Mesothelial cell of epicardium (in vitro differentiated cells): Measurements from ENCODE around the gene TBC1D5. TPM values are rescaled to one million over a fixed set of nuclear protein-coding genes. Genes with fewer than 3 reads are reported as not detected.

Experiments
- DNase-seq, 2 experiments: peaks; one replicate each; pipeline ENCODE4 v3.0.0; 2021; ENCODE audit warnings: low spot score in 2 of 2; ENCODE audit not compliant: unreplicated experiment in 2 of 2
- H3K27ac Mint-ChIP-seq: 2 replicates; pipeline ENCODE4 v1.8.0; 2021; ENCODE audit warnings: mixed read lengths
- H3K27me3 Mint-ChIP-seq: 2 replicates; pipeline ENCODE4 v1.8.0; 2021; ENCODE audit warnings: low read depth, mixed read lengths
- H3K36me3 Mint-ChIP-seq: 2 replicates; pipeline ENCODE4 v1.8.0; 2021; ENCODE audit warnings: mixed read lengths
- H3K4me1 Mint-ChIP-seq: 2 replicates; pipeline ENCODE4 v1.8.0; 2021; ENCODE audit warnings: mixed read lengths
- H3K4me3 Mint-ChIP-seq: 2 replicates; pipeline ENCODE4 v1.8.0; 2021; ENCODE audit warnings: mild to moderate bottlenecking, moderate library complexity, mixed read lengths
- H3K9me3 Mint-ChIP-seq: 2 replicates; pipeline ENCODE4 v1.8.0; 2021; ENCODE audit warnings: mixed read lengths
- total RNA-seq: library from RNA; stranded (reverse); gene quantifications from 3 replicates; pipeline ENCODE4 v1.2.1, GENCODE V29; 2021
- TF ChIP-seq, protein P1 (sequence below): fragments of 200-600 bp; sonication (generic); IDR thresholded peaks from one replicate; pipeline ENCODE4 v1.5.0; 2021; ENCODE audit warnings: antibody characterized with exemption; ENCODE audit not compliant: unreplicated experiment

Gene TBC1D5
- total RNA-seq, 1 donor from 2014 or later, result 75.3 TPM

GRCh38 chr3:17330660-17331059 is 411.8 kb downstream of the TBC1D5 start:
- Mint-ChIP-seq H3K9me3 (peaks cover 4% of the 10 kb centered on the region), H3K36me3 (no peaks in the 10 kb centered on the region), H3K4me3 (no peak overlapping the region), H3K27me3 (no peaks in the 10 kb centered on the region), H3K27ac (no peak overlapping the region), H3K4me1 (no peaks in the 10 kb centered on the region)
- TF ChIP-seq, protein P1, sequence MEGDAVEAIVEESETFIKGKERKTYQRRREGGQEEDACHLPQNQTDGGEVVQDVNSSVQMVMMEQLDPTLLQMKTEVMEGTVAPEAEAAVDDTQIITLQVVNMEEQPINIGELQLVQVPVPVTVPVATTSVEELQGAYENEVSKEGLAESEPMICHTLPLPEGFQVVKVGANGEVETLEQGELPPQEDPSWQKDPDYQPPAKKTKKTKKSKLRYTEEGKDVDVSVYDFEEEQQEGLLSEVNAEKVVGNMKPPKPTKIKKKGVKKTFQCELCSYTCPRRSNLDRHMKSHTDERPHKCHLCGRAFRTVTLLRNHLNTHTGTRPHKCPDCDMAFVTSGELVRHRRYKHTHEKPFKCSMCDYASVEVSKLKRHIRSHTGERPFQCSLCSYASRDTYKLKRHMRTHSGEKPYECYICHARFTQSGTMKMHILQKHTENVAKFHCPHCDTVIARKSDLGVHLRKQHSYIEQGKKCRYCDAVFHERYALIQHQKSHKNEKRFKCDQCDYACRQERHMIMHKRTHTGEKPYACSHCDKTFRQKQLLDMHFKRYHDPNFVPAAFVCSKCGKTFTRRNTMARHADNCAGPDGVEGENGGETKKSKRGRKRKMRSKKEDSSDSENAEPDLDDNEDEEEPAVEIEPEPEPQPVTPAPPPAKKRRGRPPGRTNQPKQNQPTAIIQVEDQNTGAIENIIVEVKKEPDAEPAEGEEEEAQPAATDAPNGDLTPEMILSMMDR, result no peak
- DNase-seq, result no peak

DNA sequence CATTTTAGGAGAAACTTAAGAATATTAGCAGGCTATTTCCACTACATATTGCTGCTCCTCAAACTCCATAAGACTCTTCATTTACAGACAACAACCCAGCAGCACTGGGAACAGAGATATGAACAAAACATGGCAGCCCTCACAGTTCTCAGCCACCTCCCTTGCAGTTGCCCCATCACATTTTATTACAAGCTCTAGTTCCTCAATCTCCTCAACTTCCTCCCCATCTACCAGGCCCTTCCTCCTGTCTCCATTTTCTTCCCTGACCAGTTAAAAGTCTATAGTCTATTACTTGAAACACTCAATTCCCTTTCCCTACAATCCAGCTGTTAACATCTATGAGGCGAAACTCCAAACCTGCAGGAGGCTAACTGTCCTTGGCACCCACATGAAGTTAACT is 412.5 kb downstream of the TBC1D5 start:
- Mint-ChIP-seq H3K27ac (no peak overlapping the region), H3K36me3 (peaks cover 1% of the 10 kb centered on the region), H3K4me3 (no peak overlapping the region), H3K9me3 (peaks cover 6% of the 10 kb centered on the region), H3K4me1 (no peaks in the 10 kb centered on the region), H3K27me3 (no peaks in the 10 kb centered on the region)
- TF ChIP-seq, protein P1, result no peak
- no peak for DNase-seq

DNA sequence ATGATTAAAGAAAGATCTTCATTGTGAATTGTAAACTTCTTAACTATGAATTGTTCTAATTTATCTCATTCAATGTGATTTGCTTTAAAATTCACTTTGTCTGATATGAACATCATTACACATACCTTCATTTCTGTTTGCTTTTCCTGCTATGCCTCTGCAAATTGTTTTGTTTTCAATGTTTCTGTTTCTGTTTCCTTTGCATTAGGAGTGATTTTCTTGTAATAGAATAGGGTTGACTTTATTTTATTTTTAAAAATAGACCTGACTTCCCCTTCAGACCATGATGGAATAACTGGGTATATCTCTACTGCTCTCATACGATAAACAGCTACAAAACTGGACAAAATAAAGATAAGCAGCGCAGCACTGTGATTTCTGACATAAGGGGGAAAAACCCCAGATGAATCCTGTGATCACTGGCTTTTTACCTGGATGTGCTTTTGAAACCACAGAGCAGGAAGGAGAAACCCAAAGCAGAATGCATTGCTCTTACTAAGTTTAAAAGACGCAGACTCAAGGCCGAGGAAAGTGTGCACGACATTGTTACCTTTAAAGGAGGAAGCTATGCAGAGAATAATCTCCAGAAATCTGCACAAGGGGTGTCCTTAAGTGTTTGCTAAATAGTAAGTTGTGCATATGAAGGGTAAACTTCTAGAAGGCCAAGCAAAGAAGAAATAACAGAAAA is 420.2 kb downstream of the TBC1D5 start:
- peaks cover 9% of the 10 kb centered on the region for H3K4me1 Mint-ChIP-seq
- no peak overlapping the region for H3K27ac Mint-ChIP-seq
- TF ChIP-seq, protein P1, result no peak
- H3K4me3 Mint-ChIP-seq, result no peak overlapping the region
- H3K36me3 Mint-ChIP-seq, result peaks cover 5% of the 10 kb centered on the region
- H3K9me3 Mint-ChIP-seq, result peaks cover 5% of the 10 kb centered on the region
- DNase-seq, result no peak
- H3K27me3 Mint-ChIP-seq, result no peaks in the 10 kb centered on the region

- Mint-ChIP-seq H3K27me3 (no peaks in the 10 kb centered on the region), H3K9me3 (peaks cover 3% of the 10 kb centered on the region), H3K36me3 (peaks cover 5% of the 10 kb centered on the region), H3K4me1 (peaks cover 9% of the 10 kb centered on the region), H3K27ac (no peak overlapping the region), H3K4me3 (no peak overlapping the region)
- TF ChIP-seq, protein P1, result no peak
- no peak for DNase-seq
These were observed 422.2 kb downstream of the TBC1D5 start for GRCh38 chr3:17320266-17320665.

- no peaks in the 10 kb centered on the region for H3K27me3 Mint-ChIP-seq
- DNase-seq, result no peak
- H3K4me1 Mint-ChIP-seq, result no peaks in the 10 kb centered on the region
- H3K27ac Mint-ChIP-seq, result no peak overlapping the region
- TF ChIP-seq, protein P1, result no peak
- no peaks in the 10 kb centered on the region for H3K36me3 Mint-ChIP-seq
- H3K4me3 Mint-ChIP-seq, result no peak overlapping the region
- no peaks in the 10 kb centered on the region for H3K9me3 Mint-ChIP-seq
These were observed 426.5 kb downstream of the TBC1D5 start for GRCh38 chr3:17315897-17316296.
